Loucy (cell line): ENCODE measurements around the gene AQP6.

Source experiments
- H2AFZ ChIP-seq: fragments of 200-600 bp; sonication (generic); 2 replicates; pipeline ENCODE4 v1.6.0; 2016; ENCODE audit warnings: antibody characterized with exemption, mild to moderate bottlenecking, low read length, moderate library complexity
- H3F3A ChIP-seq: fragments of 200-600 bp; 2 replicates; pipeline ENCODE4 v1.6.0; 2016; ENCODE audit warnings: antibody characterized with exemption, low read depth, mild to moderate bottlenecking
- H3K27me3 ChIP-seq: fragments of 200-600 bp; sonication (generic); 2 replicates; pipeline ENCODE4 v1.6.1; 2014; ENCODE audit warnings: low read length, mild to moderate bottlenecking; ENCODE audit not compliant: insufficient read depth, poor library complexity, severe bottlenecking
- H3K36me3 ChIP-seq: fragments of 200-600 bp; sonication (generic); 2 replicates; pipeline ENCODE4 v1.6.1; 2016; ENCODE audit warnings: low read length; ENCODE audit not compliant: insufficient read depth
- H3K4me1 ChIP-seq: fragments of 200-600 bp; sonication (generic); 2 replicates; pipeline ENCODE4 v1.5.1; 2014; ENCODE audit warnings: low read length, mild to moderate bottlenecking; ENCODE audit not compliant: insufficient read depth, poor library complexity, severe bottlenecking
- H3K4me2 ChIP-seq: fragments of 200-600 bp; sonication (generic); 2 replicates; pipeline ENCODE4 v1.6.0; 2014; ENCODE audit warnings: antibody characterized with exemption, low read length, low read depth, mild to moderate bottlenecking; ENCODE audit not compliant: poor library complexity, severe bottlenecking
- H3K4me3 ChIP-seq: fragments of 200-600 bp; sonication (generic); 2 replicates; pipeline ENCODE4 v1.5.1; 2014; ENCODE audit warnings: low read length, mild to moderate bottlenecking, mixed read lengths; ENCODE audit not compliant: poor library complexity, severe bottlenecking
- H3K79me2 ChIP-seq: fragments of 200-600 bp; sonication (generic); 2 replicates; pipeline ENCODE4 v1.6.1; 2014; ENCODE audit warnings: low read length; ENCODE audit not compliant: insufficient read depth
- H3K9ac ChIP-seq: fragments of 200-600 bp; sonication (generic); 2 replicates; pipeline ENCODE4 v1.6.0; 2014; ENCODE audit warnings: mild to moderate bottlenecking, low read depth, low read length, moderate library complexity; ENCODE audit not compliant: poor library complexity, severe bottlenecking
- H3K9me2 ChIP-seq: fragments of 200-600 bp; sonication (generic); replicated peaks from 2 replicates; pipeline ENCODE4 v1.6.1; 2016; ENCODE audit warnings: low read depth, low read length, mixed read lengths
- H3K9me3 ChIP-seq: fragments of 200-600 bp; sonication (generic); 2 replicates; pipeline ENCODE4 v1.6.1; 2014; ENCODE audit warnings: mild to moderate bottlenecking, antibody characterized with exemption, low read length, low read depth; ENCODE audit not compliant: insufficient read depth
- H4K20me1 ChIP-seq: fragments of 200-600 bp; sonication (generic); 2 replicates; pipeline ENCODE4 v1.6.0; 2014; ENCODE audit warnings: antibody characterized with exemption, low read length, mild to moderate bottlenecking; ENCODE audit not compliant: insufficient read depth, poor library complexity, severe bottlenecking
- CTCF ChIP-seq: fragments of 200-600 bp; sonication (generic); conservative IDR thresholded peaks from 2 replicates; pipeline ENCODE4 v1.5.1; 2014; ENCODE audit warnings: mild to moderate bottlenecking, antibody characterized with exemption, low read length
- EZH2phosphoT487 ChIP-seq: fragments of 200-600 bp; IDR thresholded peaks from 2 replicates; pipeline ENCODE4 v1.6.1; 2018; ENCODE audit warnings: antibody characterized with exemption, mild to moderate bottlenecking, moderate library complexity, borderline replicate concordance

The AQP6 gene

DNA sequence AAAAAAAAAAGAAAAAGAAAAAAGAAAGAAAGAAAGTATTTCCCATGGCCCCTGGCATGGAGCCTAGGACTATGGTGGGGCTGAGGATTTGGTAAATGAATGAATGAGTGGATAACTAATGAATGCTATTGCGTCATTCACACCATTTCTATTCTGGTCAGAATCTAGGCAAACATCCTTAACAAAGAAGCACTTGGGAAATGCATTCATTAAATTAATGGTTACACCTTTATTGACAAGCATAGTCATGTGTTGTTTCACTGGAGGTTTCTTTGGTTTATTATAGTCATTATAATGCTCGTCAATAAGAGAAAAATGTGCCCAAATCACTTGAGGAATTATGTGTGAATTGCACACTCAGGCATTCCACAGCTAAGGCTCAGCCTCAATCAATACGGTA is 35.8 kb upstream of the AQP6 start:
- no peaks in the 10 kb centered on the region for H3K9me3 ChIP-seq
- H3K79me2 ChIP-seq = no peaks in the 10 kb centered on the region
- no peak overlapping the region for H3K4me3 ChIP-seq
- H3K27me3 ChIP-seq = no peaks in the 10 kb centered on the region
- H2AFZ ChIP-seq = no peak overlapping the region
- H3K9ac ChIP-seq = no peak overlapping the region
- no peaks in the 10 kb centered on the region for H3K4me1 ChIP-seq
- no peaks in the 10 kb centered on the region for H3K9me2 ChIP-seq
- no peaks in the 10 kb centered on the region for H3K36me3 ChIP-seq
- no peak overlapping the region for H3K4me2 ChIP-seq
- no peaks in the 10 kb centered on the region for H4K20me1 ChIP-seq
- TF ChIP-seq CTCF = no peak
- no peak for TF ChIP-seq EZH2phosphoT487
- no peaks in the 10 kb centered on the region for H3F3A ChIP-seq

DNA sequence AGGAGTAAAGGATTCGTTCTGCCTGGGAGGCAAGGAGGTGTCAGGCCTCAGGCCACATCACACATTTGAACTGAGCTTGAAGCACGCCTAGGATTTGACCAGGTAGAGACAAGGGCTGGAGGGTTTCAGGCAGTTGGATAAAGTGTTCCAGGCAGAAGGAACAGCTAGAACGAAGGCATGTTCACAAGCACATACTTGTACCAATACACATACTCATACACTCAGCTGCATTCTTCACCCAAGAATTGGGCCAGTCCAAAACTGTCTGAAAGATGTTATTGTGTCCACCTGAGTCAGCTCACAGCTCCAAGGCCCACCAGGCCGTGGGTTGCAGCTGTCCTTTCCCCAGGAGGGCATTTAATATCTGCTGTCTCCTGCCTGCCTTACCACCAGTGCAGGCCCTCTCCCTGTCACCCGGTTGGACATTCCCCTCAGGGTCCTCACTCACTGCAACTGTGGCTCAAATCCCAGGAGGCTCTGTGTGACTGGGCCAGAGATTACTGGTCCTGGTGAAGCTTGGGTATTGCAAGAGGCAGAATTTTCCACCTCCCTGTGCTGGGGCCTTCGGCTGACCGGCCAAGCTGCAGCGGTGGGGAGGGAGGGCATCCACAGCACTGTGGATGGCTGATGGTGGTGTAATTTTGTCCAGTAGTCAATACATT is 35.0 kb upstream of the AQP6 start:
- TF ChIP-seq EZH2phosphoT487 = no peak
- TF ChIP-seq CTCF = no peak
- Histone ChIP-seq H2AFZ (no peak overlapping the region), H3K27me3 (no peaks in the 10 kb centered on the region), H3K4me1 (peaks cover 6% of the 10 kb centered on the region), H3K36me3 (no peaks in the 10 kb centered on the region), H3K9me2 (no peaks in the 10 kb centered on the region), H3K4me2 (no peak overlapping the region), H3K4me3 (no peak overlapping the region), H3F3A (no peaks in the 10 kb centered on the region), H3K9me3 (no peaks in the 10 kb centered on the region), H3K9ac (no peak overlapping the region), H4K20me1 (no peaks in the 10 kb centered on the region), H3K79me2 (no peaks in the 10 kb centered on the region)

DNA sequence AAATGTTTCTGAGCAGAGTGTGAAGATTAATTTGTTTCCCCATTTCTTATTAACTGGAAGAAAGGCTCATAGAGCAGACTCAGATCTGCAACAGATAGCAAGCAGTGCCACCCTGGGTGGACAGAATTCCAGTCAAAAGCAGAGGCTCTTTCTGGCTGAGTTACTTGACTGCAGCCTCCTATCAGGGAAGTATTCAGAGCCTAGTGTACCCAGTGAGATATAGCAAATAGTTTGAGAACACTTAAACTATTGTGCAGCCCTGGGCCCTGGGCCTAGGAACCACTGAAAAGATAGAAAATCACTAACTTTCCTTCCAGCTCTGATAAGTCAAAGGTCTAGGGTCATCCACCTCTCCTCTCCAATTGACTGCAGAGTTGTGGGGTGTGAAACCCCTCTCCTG is 33.4 kb upstream of the AQP6 start:
- Histone ChIP-seq H2AFZ (no peak overlapping the region), H3K4me3 (no peak overlapping the region), H3K9ac (no peak overlapping the region), H3K4me1 (peaks cover 21% of the 10 kb centered on the region), H3K79me2 (no peaks in the 10 kb centered on the region), H3K27me3 (no peaks in the 10 kb centered on the region), H3K4me2 (no peak overlapping the region), H4K20me1 (no peaks in the 10 kb centered on the region), H3K9me2 (no peaks in the 10 kb centered on the region), H3K36me3 (no peaks in the 10 kb centered on the region), H3F3A (no peaks in the 10 kb centered on the region), H3K9me3 (no peaks in the 10 kb centered on the region)
- no peak for TF ChIP-seq CTCF
- TF ChIP-seq EZH2phosphoT487 = no peak
